GM23338 (cell line): ENCODE measurements around the gene TMCO5A. TPM values are rescaled to one million over a fixed set of nuclear protein-coding genes. Genes with fewer than 3 reads are reported as not detected.

ENCODE experiments used
- ATAC-seq: fragments of 200-7000 bp; cut with Tn5 transposase; 3 replicates; pipeline ENCODE4 v1.9.1; 2020
- DNase-seq: peaks from one replicate; pipeline ENCODE4 v3.0.0-alpha.2; 2015; ENCODE audit warnings: low spot score
- H2AFZ ChIP-seq: fragments of 200-600 bp; sonication (generic); 2 replicates; pipeline ENCODE4 v1.8.0; 2016; ENCODE audit warnings: antibody characterized with exemption, mild to moderate bottlenecking, moderate library complexity
- H3F3A ChIP-seq: fragments of 200-600 bp; sonication (generic); replicated peaks from 2 replicates; pipeline ENCODE4 v1.8.0; 2017; ENCODE audit warnings: antibody characterized with exemption, mixed run types, low read depth
- H3K27ac ChIP-seq: fragments of 200-600 bp; sonication (generic); 2 replicates; pipeline ENCODE4 v1.6.1; 2016; ENCODE audit warnings: low read depth
- H3K27me3 ChIP-seq: fragments of 200-600 bp; sonication (generic); 2 replicates; pipeline ENCODE4 v1.8.0; 2016; ENCODE audit warnings: mild to moderate bottlenecking, mixed run types, moderate library complexity; ENCODE audit not compliant: insufficient read depth
- H3K36me3 ChIP-seq: fragments of 200-600 bp; sonication (generic); 2 replicates; pipeline ENCODE4 v1.8.0; 2016; ENCODE audit warnings: mild to moderate bottlenecking; ENCODE audit not compliant: insufficient read depth
- H3K4me1 ChIP-seq: fragments of 200-600 bp; sonication (generic); 2 replicates; pipeline ENCODE4 v1.8.0; 2016; ENCODE audit warnings: mild to moderate bottlenecking, moderate library complexity; ENCODE audit not compliant: insufficient read depth
- H3K4me2 ChIP-seq: fragments of 200-600 bp; sonication (generic); 2 replicates; pipeline ENCODE4 v1.7.1; 2017; ENCODE audit warnings: mixed run types
- H3K4me3 ChIP-seq: fragments of 200-600 bp; sonication (generic); 2 replicates; pipeline ENCODE4 v1.6.1; 2016; ENCODE audit warnings: mixed run types
- H3K79me2 ChIP-seq: fragments of 200-600 bp; sonication (generic); replicated peaks from 2 replicates; pipeline ENCODE4 v1.8.0; 2017; ENCODE audit warnings: mild to moderate bottlenecking; ENCODE audit not compliant: insufficient read depth
- H3K9me2 ChIP-seq: fragments of 200-600 bp; sonication (generic); 2 replicates; pipeline ENCODE4 v1.8.0; 2017; ENCODE audit not compliant: insufficient read depth
- H4K20me1 ChIP-seq: fragments of 200-600 bp; sonication (generic); replicated peaks from 2 replicates; pipeline ENCODE4 v1.8.0; 2017; ENCODE audit warnings: mild to moderate bottlenecking; ENCODE audit not compliant: insufficient read depth
- H3K27ac Mint-ChIP-seq: 2 replicates; pipeline ENCODE4 v1.8.0; 2020; ENCODE audit warnings: inconsistent platforms, mild to moderate bottlenecking, moderate library complexity, mixed read lengths
- H3K27me3 Mint-ChIP-seq: 3 replicates; pipeline ENCODE4 v1.8.0; 2022; ENCODE audit warnings: low read depth, mild to moderate bottlenecking, moderate library complexity, mixed read lengths, inconsistent platforms; ENCODE audit not compliant: insufficient read depth, poor library complexity
- H3K36me3 Mint-ChIP-seq: 3 replicates; pipeline ENCODE4 v1.8.0; 2021; ENCODE audit warnings: low read depth, mild to moderate bottlenecking, inconsistent platforms, moderate library complexity, mixed read lengths
- H3K4me1 Mint-ChIP-seq: 3 replicates; pipeline ENCODE4 v1.8.0; 2020; ENCODE audit warnings: mild to moderate bottlenecking, inconsistent platforms, mixed read lengths
- H3K4me3 Mint-ChIP-seq: 3 replicates; pipeline ENCODE4 v1.8.0; 2021; ENCODE audit warnings: moderate library complexity, mild to moderate bottlenecking, inconsistent platforms, mixed read lengths
- H3K9me3 Mint-ChIP-seq: 3 replicates; pipeline ENCODE4 v1.8.0; 2020; ENCODE audit warnings: moderate library complexity, mild to moderate bottlenecking, inconsistent platforms, mixed read lengths
- EZH2 ChIP-seq: fragments of 200-600 bp; sonication (generic); IDR thresholded peaks from one replicate; pipeline ENCODE4 v1.8.0; 2017; ENCODE audit warnings: antibody characterized with exemption, mild to moderate bottlenecking, low read depth; ENCODE audit not compliant: unreplicated experiment
- EZH2phosphoT487 ChIP-seq: fragments of 200-600 bp; sonication (generic); IDR thresholded peaks from one replicate; pipeline ENCODE4 v1.8.1; 2018; ENCODE audit warnings: antibody characterized with exemption; ENCODE audit not compliant: unreplicated experiment
- JUNB ChIP-seq: IDR thresholded peaks from one replicate; pipeline ENCODE4 v1.6.1; 2016; ENCODE audit warnings: antibody characterized with exemption; ENCODE audit not compliant: unreplicated experiment
- NANOG ChIP-seq: IDR thresholded peaks from 2 replicates; pipeline ENCODE4 v1.6.1; 2016; ENCODE audit warnings: antibody characterized with exemption, borderline replicate concordance
- POLR2AphosphoS5 ChIP-seq: IDR thresholded peaks from 2 replicates; pipeline ENCODE4 v1.6.1; 2016; ENCODE audit warnings: antibody characterized with exemption, low read depth
- STAT1 ChIP-seq: IDR thresholded peaks from one replicate; pipeline ENCODE4 v1.6.1; 2016; ENCODE audit warnings: antibody characterized with exemption; ENCODE audit not compliant: unreplicated experiment
- ZNF331 ChIP-seq: fragments of 250-450 bp; sonication (Bioruptor Pico); IDR thresholded peaks from 2 replicates; pipeline ENCODE4 v1.5.0; 2020; ENCODE audit warnings: low read depth, mild to moderate bottlenecking, moderate library complexity
- polyA plus RNA-seq: library from polyadenylated mRNA; unstranded; fragments of >200 nt; fragmentation: Nextera tagmentation; extraction: Ambion mirVana; gene quantifications from 2 replicates; pipeline ENCODE4 v1.2.1, GENCODE V29; 2016
- total RNA-seq: library from RNA; depleted of rRNA; stranded (reverse); fragments of >200 nt; shearing (Covaris generic); gene quantifications from 2 replicates; pipeline ENCODE4 v1.2.3, GENCODE V29; 2014
- TF ChIP-seq, protein P1 (sequence below), 2 experiments: fragments of 200-600 bp in 1 of 2; sonication (generic) in 1 of 2; conservative IDR thresholded peaks; 2 replicates each; pipeline versions ENCODE4 v1.5.1 to v1.6.1; 2016 to 2017; ENCODE audit warnings: antibody characterized with exemption in 2 of 2, low read depth in 2 of 2, mild to moderate bottlenecking in 2 of 2, moderate library complexity in 1 of 2
- TF ChIP-seq, protein P2 (sequence below): IDR thresholded peaks from one replicate; pipeline ENCODE4 v1.6.1; 2018; ENCODE audit warnings: antibody characterized with exemption; ENCODE audit not compliant: unreplicated experiment

The TMCO5A gene
- total and polyA plus RNA-seq, 2 experiments from 2014 or later: not detected

DNA sequence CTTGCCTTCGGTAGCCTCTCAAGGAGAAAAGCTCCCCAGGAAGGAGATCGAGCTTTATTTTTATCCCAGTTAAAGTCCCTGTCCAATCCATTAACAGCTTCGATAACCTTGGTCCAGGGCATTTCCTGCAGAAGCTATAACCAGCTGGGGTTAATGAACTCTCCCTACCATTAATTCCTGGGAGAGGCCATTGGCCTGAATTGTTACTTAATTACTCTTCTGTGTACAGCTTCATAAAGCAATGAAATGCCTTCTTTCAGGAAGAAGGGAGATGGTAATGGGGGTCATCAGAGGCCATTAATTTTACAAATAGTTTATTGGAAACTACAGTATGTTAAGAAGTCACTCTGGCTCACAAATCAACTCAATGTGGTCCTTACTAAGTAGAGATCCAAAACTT, 1.9 kb upstream of the TMCO5A start:
- Histone ChIP-seq H3K36me3 (no peaks in the 10 kb centered on the region), H3K4me3 (no peak overlapping the region), H3K27ac (no peak overlapping the region), H3K4me2 (no peak overlapping the region), H3K27me3 (no peaks in the 10 kb centered on the region), H3F3A (no peaks in the 10 kb centered on the region), H3K79me2 (no peaks in the 10 kb centered on the region), H3K4me1 (no peaks in the 10 kb centered on the region), H4K20me1 (no peaks in the 10 kb centered on the region), H2AFZ (no peak overlapping the region), H3K9me2 (peaks cover 15% of the 10 kb centered on the region; the same call in 1 of the 2 replicates)
- no peak for DNase-seq
- no peaks in the 10 kb centered on the region for H3K36me3 Mint-ChIP-seq
- TF ChIP-seq ZNF331 (CRISPR knock-in tag) (no peak), NANOG (no peak), EZH2phosphoT487 (no peak)
- TF ChIP-seq, protein P1, sequence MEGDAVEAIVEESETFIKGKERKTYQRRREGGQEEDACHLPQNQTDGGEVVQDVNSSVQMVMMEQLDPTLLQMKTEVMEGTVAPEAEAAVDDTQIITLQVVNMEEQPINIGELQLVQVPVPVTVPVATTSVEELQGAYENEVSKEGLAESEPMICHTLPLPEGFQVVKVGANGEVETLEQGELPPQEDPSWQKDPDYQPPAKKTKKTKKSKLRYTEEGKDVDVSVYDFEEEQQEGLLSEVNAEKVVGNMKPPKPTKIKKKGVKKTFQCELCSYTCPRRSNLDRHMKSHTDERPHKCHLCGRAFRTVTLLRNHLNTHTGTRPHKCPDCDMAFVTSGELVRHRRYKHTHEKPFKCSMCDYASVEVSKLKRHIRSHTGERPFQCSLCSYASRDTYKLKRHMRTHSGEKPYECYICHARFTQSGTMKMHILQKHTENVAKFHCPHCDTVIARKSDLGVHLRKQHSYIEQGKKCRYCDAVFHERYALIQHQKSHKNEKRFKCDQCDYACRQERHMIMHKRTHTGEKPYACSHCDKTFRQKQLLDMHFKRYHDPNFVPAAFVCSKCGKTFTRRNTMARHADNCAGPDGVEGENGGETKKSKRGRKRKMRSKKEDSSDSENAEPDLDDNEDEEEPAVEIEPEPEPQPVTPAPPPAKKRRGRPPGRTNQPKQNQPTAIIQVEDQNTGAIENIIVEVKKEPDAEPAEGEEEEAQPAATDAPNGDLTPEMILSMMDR (conservative IDR thresholded peaks at IDR 0.05; ENCODE audit: low read depth in 2 of 2): no peak
- ATAC-seq: no peak
- no peaks in the 10 kb centered on the region; the same call in 2 of the 3 replicates for H3K9me3 Mint-ChIP-seq
- H3K4me3 Mint-ChIP-seq: no peak overlapping the region
- H3K4me1 Mint-ChIP-seq: 0 out of 3 replicates have a peak, but pooled peaks cover 2% of the 10 kb centered on the region
- H3K27me3 Mint-ChIP-seq: peaks cover 4% of the 10 kb centered on the region
- no peak overlapping the region for H3K27ac Mint-ChIP-seq

DNA sequence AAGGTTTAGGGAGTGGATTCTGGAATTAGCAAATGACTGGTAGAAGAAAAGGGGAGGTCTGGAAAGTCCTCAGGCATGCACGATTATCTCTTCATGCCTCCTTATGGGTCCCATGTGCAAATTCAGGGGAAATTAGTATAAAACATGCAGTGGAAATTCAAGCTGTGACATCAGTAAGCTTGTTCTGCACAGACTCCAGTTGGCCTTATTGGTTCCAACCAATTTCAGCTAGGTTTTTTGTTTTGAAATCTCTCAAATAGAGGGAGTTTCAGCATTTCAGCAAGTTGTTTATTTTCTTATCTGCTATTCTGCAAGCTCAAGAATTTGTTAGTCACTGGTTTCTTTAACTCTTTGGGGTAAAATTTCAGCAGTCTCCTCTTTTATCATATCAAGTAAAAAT, 774 bp upstream of the TMCO5A start:
- H3K36me3 Mint-ChIP-seq: no peaks in the 10 kb centered on the region
- no peak overlapping the region for H3K4me3 Mint-ChIP-seq
- Histone ChIP-seq H2AFZ (no peak overlapping the region), H3K4me3 (no peak overlapping the region), H3K9me2 (peaks cover 15% of the 10 kb centered on the region; the same call in 1 of the 2 replicates), H3F3A (no peaks in the 10 kb centered on the region), H3K27ac (no peak overlapping the region), H4K20me1 (no peaks in the 10 kb centered on the region), H3K27me3 (no peaks in the 10 kb centered on the region), H3K36me3 (no peaks in the 10 kb centered on the region), H3K79me2 (no peaks in the 10 kb centered on the region), H3K4me2 (no peak overlapping the region), H3K4me1 (no peaks in the 10 kb centered on the region)
- no peak overlapping the region for H3K27ac Mint-ChIP-seq
- 0 out of 3 replicates have a peak, but pooled peaks cover 2% of the 10 kb centered on the region for H3K4me1 Mint-ChIP-seq
- ATAC-seq (no peak), DNase-seq (no peak)
- peaks cover 4% of the 10 kb centered on the region for H3K27me3 Mint-ChIP-seq
- no peaks in the 10 kb centered on the region; the same call in 2 of the 3 replicates for H3K9me3 Mint-ChIP-seq
- TF ChIP-seq NANOG: no peak
- TF ChIP-seq STAT1: no peak
- TF ChIP-seq JUNB: no peak
- TF ChIP-seq, protein P1 (conservative IDR thresholded peaks at IDR 0.05; ENCODE audit: low read depth in 2 of 2): no peak
- no peak for TF ChIP-seq EZH2
- TF ChIP-seq EZH2phosphoT487: no peak
- TF ChIP-seq POLR2AphosphoS5: no peak
- TF ChIP-seq, protein P2, sequence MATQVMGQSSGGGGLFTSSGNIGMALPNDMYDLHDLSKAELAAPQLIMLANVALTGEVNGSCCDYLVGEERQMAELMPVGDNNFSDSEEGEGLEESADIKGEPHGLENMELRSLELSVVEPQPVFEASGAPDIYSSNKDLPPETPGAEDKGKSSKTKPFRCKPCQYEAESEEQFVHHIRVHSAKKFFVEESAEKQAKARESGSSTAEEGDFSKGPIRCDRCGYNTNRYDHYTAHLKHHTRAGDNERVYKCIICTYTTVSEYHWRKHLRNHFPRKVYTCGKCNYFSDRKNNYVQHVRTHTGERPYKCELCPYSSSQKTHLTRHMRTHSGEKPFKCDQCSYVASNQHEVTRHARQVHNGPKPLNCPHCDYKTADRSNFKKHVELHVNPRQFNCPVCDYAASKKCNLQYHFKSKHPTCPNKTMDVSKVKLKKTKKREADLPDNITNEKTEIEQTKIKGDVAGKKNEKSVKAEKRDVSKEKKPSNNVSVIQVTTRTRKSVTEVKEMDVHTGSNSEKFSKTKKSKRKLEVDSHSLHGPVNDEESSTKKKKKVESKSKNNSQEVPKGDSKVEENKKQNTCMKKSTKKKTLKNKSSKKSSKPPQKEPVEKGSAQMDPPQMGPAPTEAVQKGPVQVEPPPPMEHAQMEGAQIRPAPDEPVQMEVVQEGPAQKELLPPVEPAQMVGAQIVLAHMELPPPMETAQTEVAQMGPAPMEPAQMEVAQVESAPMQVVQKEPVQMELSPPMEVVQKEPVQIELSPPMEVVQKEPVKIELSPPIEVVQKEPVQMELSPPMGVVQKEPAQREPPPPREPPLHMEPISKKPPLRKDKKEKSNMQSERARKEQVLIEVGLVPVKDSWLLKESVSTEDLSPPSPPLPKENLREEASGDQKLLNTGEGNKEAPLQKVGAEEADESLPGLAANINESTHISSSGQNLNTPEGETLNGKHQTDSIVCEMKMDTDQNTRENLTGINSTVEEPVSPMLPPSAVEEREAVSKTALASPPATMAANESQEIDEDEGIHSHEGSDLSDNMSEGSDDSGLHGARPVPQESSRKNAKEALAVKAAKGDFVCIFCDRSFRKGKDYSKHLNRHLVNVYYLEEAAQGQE: no peak
